AG04449 (cell line): Measurements from ENCODE around the gene RFX4.

ENCODE experiments used
- CTCF ChIA-PET: fragments of 350-600 bp; formaldehyde crosslinking; extraction: SDS; loops from one replicate; lab custom pipeline; 2021; ENCODE audit warnings: antibody characterized with exemption; lab: Yijun Ruan, JAX
- POLR2A ChIA-PET: fragments of 400-600, 350-600 bp; formaldehyde crosslinking; extraction: SDS; loops from one replicate; lab custom pipeline; 2020; ENCODE audit warnings: antibody characterized with exemption, inconsistent platforms; lab: Yijun Ruan, JAX
- DNase-seq: peaks from one replicate; pipeline ENCODE4 v3.0.0-alpha.2; 2010; ENCODE audit warnings: low read depth, low spot score
- H3K4me3 ChIP-seq: 2 replicates; pipeline ENCODE4 v1.5.1; 2011; ENCODE audit warnings: low read depth, mild to moderate bottlenecking, control low read depth, low read length
- TF ChIP-seq, protein P1 (sequence below): IDR thresholded peaks from one replicate; pipeline ENCODE4 v1.5.1; 2011; ENCODE audit warnings: mild to moderate bottlenecking, moderate library complexity, low read length, control low read depth, inconsistent platforms; ENCODE audit not compliant: insufficient read depth; ENCODE audit errors: missing control alignments

The RFX4 gene

DNA sequence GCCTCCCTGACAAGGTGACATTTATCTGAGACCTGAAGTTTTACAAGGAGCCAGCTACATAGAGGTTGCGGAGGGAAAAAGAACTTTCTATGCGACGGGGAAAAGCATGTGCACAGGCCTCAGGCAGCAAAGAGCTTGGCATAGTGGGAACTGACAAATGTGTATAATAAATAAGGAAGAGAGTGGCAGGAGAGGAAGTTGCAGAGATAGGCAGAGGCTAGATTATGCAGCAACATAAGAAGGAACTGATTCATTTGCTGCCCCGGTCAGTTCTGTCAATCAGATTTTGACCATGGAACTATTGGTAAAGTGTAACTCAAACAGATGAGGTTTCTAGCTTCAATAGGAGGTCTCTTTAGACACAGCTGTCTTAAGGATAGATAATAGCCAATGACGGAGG lies 158.0 kb downstream of the RFX4 start:
- ChIA-PET CTCF (no interaction called here), POLR2A (no interaction called here)
- no peak overlapping the region for H3K4me3 ChIP-seq
- TF ChIP-seq, protein P1, sequence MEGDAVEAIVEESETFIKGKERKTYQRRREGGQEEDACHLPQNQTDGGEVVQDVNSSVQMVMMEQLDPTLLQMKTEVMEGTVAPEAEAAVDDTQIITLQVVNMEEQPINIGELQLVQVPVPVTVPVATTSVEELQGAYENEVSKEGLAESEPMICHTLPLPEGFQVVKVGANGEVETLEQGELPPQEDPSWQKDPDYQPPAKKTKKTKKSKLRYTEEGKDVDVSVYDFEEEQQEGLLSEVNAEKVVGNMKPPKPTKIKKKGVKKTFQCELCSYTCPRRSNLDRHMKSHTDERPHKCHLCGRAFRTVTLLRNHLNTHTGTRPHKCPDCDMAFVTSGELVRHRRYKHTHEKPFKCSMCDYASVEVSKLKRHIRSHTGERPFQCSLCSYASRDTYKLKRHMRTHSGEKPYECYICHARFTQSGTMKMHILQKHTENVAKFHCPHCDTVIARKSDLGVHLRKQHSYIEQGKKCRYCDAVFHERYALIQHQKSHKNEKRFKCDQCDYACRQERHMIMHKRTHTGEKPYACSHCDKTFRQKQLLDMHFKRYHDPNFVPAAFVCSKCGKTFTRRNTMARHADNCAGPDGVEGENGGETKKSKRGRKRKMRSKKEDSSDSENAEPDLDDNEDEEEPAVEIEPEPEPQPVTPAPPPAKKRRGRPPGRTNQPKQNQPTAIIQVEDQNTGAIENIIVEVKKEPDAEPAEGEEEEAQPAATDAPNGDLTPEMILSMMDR: no peak
- DNase-seq: no peak

DNA sequence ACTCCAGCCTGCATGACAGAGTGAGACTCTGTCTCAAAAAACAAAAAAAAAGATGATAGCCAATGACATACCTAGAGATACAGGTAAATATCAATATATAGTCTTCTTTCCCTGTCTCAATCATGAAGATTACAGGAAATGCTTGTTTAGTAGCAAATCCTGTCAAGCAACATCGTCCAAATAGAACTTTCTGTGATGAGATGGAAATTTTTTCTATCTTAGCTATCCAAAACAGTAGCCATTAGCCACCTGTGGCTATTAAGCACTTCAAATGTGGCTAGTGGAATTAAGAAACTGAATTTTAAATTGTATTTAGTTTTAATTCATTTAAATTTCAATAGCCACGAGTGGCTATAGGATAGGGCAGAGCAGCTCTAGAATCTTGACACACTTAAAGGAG lies 158.4 kb downstream of the RFX4 start:
- CTCF ChIA-PET: no interaction called here
- POLR2A ChIA-PET: no interaction called here
- DNase-seq: no peak
- TF ChIP-seq, protein P1: no peak
- H3K4me3 ChIP-seq: no peak overlapping the region

DNA sequence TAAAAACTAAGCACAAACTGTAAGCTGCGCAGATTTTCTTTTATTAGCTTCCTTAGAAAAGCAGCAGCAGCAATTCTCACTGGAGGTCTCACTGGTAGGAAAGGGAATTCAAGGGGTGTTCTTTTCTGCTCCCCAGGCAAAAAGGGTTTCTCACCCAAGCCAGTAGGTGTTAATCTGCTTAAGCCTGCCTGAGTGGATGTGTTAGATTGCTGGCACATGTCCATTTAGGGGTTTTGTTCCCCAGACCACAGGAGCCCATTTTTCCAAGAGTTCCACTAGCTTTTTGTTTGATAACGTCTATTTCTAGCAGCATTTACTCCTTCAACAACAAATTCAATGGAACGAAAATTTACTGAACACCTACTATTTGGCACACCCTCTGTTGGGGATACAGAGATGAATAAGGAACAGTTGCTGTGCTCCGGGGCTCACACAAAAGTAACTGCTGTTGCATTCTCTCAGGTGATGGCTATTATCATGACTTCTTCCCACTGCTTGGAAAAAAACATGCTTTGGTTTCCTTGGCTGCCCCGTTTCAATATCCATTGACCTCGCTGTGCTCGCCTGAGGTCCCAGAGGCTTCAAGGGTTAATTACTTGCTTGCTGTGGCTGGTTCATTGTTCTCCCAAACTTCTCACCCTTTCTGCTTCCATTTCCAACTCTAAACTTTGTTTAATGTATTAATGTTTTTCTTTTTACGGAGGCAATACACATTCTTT lies 160.6 kb downstream of the RFX4 start:
- no peak for DNase-seq
- CTCF ChIA-PET: no interaction called here
- TF ChIP-seq, protein P1: no peak
- POLR2A ChIA-PET: no interaction called here
- H3K4me3 ChIP-seq: no peak overlapping the region

DNA sequence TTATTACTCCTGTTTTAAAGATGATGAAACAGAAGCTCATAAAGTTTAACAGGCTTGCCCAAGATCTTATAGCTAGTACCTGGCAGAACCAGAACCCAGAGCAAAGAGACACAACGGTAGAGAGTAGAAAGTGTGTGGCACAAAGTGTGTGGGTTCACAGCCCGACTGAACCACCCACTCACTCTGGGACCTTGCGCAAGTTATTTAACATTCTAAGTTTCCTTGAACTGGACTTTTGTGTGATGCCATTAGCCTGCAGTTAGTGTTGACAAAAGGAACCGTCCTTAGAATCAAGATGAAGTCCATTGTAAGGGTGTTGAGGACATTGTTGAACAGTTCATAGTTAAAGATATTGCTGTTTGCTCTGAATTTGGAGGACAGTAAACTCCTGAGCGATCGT lies 161.8 kb downstream of the RFX4 start:
- no peak for DNase-seq
- CTCF ChIA-PET: no interaction called here
- POLR2A ChIA-PET: no interaction called here

DNA sequence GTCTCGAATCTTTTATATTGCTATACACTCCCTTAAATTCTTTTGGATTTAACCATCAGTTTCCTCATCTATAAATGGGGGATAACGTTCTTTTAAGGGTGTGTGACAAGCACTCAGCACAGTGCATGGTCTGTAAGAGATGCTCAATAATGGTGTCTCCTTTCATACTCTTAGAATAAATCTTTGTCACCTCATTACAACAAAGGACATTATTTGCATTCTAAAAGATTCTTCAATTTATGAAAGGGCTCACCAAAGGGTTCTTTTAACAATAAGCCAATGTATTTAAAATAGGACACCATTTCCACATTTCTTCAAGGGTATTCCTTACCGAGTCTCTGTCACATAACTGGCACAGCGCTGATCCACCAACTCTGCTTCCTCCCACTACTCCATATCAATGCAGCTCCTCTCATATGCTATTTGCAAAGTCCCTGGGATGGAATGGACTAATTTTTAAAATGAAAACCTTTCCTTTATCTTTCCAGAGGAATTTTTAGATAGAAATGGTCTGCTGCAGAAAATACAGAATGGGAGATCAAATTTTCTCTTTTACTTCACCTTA lies 162.5 kb downstream of the RFX4 start:
- H3K4me3 ChIP-seq: no peak overlapping the region
- ChIA-PET CTCF (no interaction called here), POLR2A (no interaction called here)
- TF ChIP-seq, protein P1: no peak
- no peak for DNase-seq

More for the DNA sequence above, 161.8 kb downstream of the RFX4 start:
- TF ChIP-seq, protein P1: no peak
- no peak overlapping the region for H3K4me3 ChIP-seq

DNA sequence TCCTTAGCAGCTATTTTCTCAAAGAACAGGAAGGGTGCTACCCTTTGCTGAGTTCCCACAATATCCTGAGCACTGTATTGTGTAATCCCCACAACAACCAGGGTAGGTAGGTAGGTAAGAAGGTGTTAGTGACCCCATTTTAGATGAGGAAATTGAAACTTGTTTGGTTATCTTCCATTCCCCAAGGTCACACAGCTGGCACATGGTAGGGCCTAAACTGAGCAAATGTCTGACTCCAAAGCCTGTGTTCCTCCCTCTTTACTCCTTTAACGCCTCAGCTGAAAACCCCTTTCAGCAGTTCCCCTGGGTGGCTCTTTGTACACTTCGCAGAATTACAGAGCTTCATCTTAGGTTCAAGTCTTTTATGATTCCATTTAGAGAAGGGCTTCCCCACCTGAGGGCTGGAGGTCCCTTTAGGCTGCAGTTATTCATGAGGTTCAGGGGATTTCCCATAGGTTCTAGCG lies 165.2 kb downstream of the RFX4 start:
- TF ChIP-seq, protein P1: no peak
- DNase-seq: no peak
- POLR2A ChIA-PET: no interaction called here
- CTCF ChIA-PET: no interaction called here
- no peak overlapping the region for H3K4me3 ChIP-seq
